PC-3 (cell line): ENCODE data around the gene DBNDD1. TPM values are rescaled to one million over a fixed set of nuclear protein-coding genes. Genes with fewer than 3 reads are reported as not detected.
"Not testable (repeated sequence)": the region's sequence is repeated elsewhere in the genome, so short reads cannot be mapped to it uniquely, and the experiment has no call there.

Source experiments
- ATAC-seq: fragments of 200-7000 bp; cut with Tn5 transposase; 2 replicates; pipeline ENCODE4 v1.9.1; 2020; ENCODE audit warnings: mild to moderate bottlenecking, moderate library complexity
- BruUV-seq: library from RNA; stranded (reverse); fragments of 400-500 nt; replicated peaks from 2 replicates; lab custom pipeline; 2021; lab: Mats Ljungman, UMichigan
- CTCF ChIA-PET: fragments of 300-600 bp; sonication (Branson Sonifier 250); formaldehyde crosslinking; loops from one replicate; lab custom pipeline; 2022; ENCODE audit warnings: antibody characterized with exemption; lab: Charles Lee
- POLR2A ChIA-PET: fragments of 300-600 bp; sonication (Branson Sonifier 250); formaldehyde crosslinking; loops from one replicate; lab custom pipeline; 2022; ENCODE audit warnings: antibody characterized with exemption; ENCODE audit not compliant: unreplicated experiment; lab: Charles Lee
- DNase-seq: peaks from one replicate; pipeline ENCODE4 v3.0.0-alpha.2; 2015
- H2AFZ ChIP-seq: fragments of 300-600 bp; sonication (generic); 2 replicates; pipeline ENCODE4 v1.6.0; 2016; ENCODE audit warnings: antibody characterized with exemption, low read length
- H3F3A ChIP-seq: fragments of 300-600 bp; sonication (generic); one replicate; pipeline ENCODE4 v1.6.0; 2017; ENCODE audit warnings: antibody characterized with exemption, low read length, control low read depth, mild to moderate bottlenecking; ENCODE audit not compliant: unreplicated experiment
- H3K27ac ChIP-seq: fragments of 300-600 bp; sonication (generic); 2 replicates; pipeline ENCODE4 v1.5.1; 2016; ENCODE audit warnings: mild to moderate bottlenecking, low read length
- H3K27me3 ChIP-seq: fragments of 300-600 bp; sonication (generic); 2 replicates; pipeline ENCODE4 v1.6.1; 2016; ENCODE audit warnings: low read length, mixed read lengths
- H3K36me3 ChIP-seq: fragments of 300-600 bp; sonication (generic); 2 replicates; pipeline ENCODE4 v1.6.1; 2016; ENCODE audit warnings: low read depth, mixed run types, low read length, mixed read lengths
- H3K4me1 ChIP-seq: fragments of 300-600 bp; sonication (generic); 2 replicates; pipeline ENCODE4 v1.5.1; 2016; ENCODE audit warnings: low read length; ENCODE audit not compliant: insufficient read depth
- H3K4me2 ChIP-seq: fragments of 300-600 bp; sonication (generic); 2 replicates; pipeline ENCODE4 v1.6.0; 2016; ENCODE audit warnings: low read length
- H3K4me3 ChIP-seq: fragments of 300-600 bp; sonication (generic); 2 replicates; pipeline ENCODE4 v1.5.1; 2016; ENCODE audit warnings: mild to moderate bottlenecking, low read length, mixed read lengths
- H3K79me2 ChIP-seq: fragments of 300-600 bp; sonication (generic); 2 replicates; pipeline ENCODE4 v1.6.1; 2017; ENCODE audit warnings: low read length, mixed read lengths
- H3K9ac ChIP-seq: fragments of 300-600 bp; sonication (generic); 2 replicates; pipeline ENCODE4 v1.6.0; 2016; ENCODE audit warnings: mild to moderate bottlenecking, low read length
- H3K9me2 ChIP-seq: fragments of 300-600 bp; sonication (generic); replicated peaks from 2 replicates; pipeline ENCODE4 v1.6.1; 2016; ENCODE audit warnings: mixed run types, low read length, mixed read lengths
- H3K9me3 ChIP-seq: fragments of 300-600 bp; sonication (generic); 2 replicates; pipeline ENCODE4 v1.6.1; 2016; ENCODE audit warnings: low read length, mixed read lengths
- H4K20me1 ChIP-seq: fragments of 300-600 bp; sonication (generic); 2 replicates; pipeline ENCODE4 v1.6.1; 2016; ENCODE audit warnings: low read length, mixed read lengths
- CTCF ChIP-seq: fragments of 300-600 bp; sonication (generic); conservative IDR thresholded peaks from 2 replicates; pipeline ENCODE4 v1.5.1; 2017; ENCODE audit warnings: antibody characterized with exemption, low read depth, mild to moderate bottlenecking, low read length
- EZH2 ChIP-seq: fragments of 300-600 bp; sonication (generic); IDR thresholded peaks from one replicate; pipeline ENCODE4 v1.6.1; 2017; ENCODE audit warnings: antibody characterized with exemption, mild to moderate bottlenecking, low read length; ENCODE audit not compliant: unreplicated experiment
- EZH2phosphoT487 ChIP-seq: fragments of 300-600 bp; sonication (generic); IDR thresholded peaks from 2 replicates; pipeline ENCODE4 v1.6.1; 2018; ENCODE audit warnings: mild to moderate bottlenecking, antibody characterized with exemption, low read length, borderline replicate concordance
- intact Hi-C: fragments of 100-400 bp; cut with micrococcal nuclease; formaldehyde crosslinking; loops from 2 replicates; pipeline ENCODE4 v1.9.0; 2023
- total RNA-seq: library from RNA; depleted of rRNA; stranded (reverse); fragments of >200 nt; gene quantifications from 2 replicates; pipeline ENCODE4 v1.2.3, GENCODE V29; 2014

The DBNDD1 gene
- total RNA-seq, 1 experiment from 2014 or later: 21.1 TPM

- Histone ChIP-seq H3F3A (no peaks in the 10 kb centered on the region), H2AFZ (no peak overlapping the region), H3K9me3 (no peaks in the 10 kb centered on the region), H3K27me3 (no peaks in the 10 kb centered on the region), H3K79me2 (no peaks in the 10 kb centered on the region), H3K4me2 (no peak overlapping the region), H3K36me3 (no peaks in the 10 kb centered on the region), H3K4me1 (no peaks in the 10 kb centered on the region), H3K4me3 (no peak overlapping the region), H4K20me1 (no peaks in the 10 kb centered on the region), H3K9ac (no peak overlapping the region), H3K9me2 (no peaks in the 10 kb centered on the region), H3K27ac (no peak overlapping the region)
- intact Hi-C loops: no loop called here
- DNase-seq: no peak
- no TSS peak for BruUV-seq
- TF ChIP-seq CTCF: no peak
- no peak for TF ChIP-seq EZH2
- no peak for TF ChIP-seq EZH2phosphoT487
- ChIA-PET POLR2A (no interaction called here), CTCF (no interaction called here)
- no peak for ATAC-seq
Measured at GRCh38 chr16:90008708-90009145, 10.5 kb downstream of the DBNDD1 start.

- H3K9ac ChIP-seq, H3K9me3 ChIP-seq, H4K20me1 ChIP-seq, H3F3A ChIP-seq, CTCF ChIA-PET, H2AFZ ChIP-seq, POLR2A ChIA-PET, ATAC-seq, H3K27me3 ChIP-seq, H3K4me1 ChIP-seq, DNase-seq, H3K9me2 ChIP-seq, H3K4me3 ChIP-seq, H3K27ac ChIP-seq, BruUV-seq, H3K36me3 ChIP-seq, intact Hi-C loops, H3K79me2 ChIP-seq, H3K4me2 ChIP-seq: not testable (repeated sequence)
Measured at GRCh38 chr16:90007635-90008234, 11.5 kb downstream of the DBNDD1 start.

GRCh38 chr16:90007015-90007414 is 12.2 kb downstream of the DBNDD1 start:
- Histone ChIP-seq H3K27ac (no peak overlapping the region), H2AFZ (no peak overlapping the region), H4K20me1 (no peaks in the 10 kb centered on the region), H3K9ac (no peak overlapping the region), H3K36me3 (no peaks in the 10 kb centered on the region), H3K4me1 (no peaks in the 10 kb centered on the region), H3K79me2 (no peaks in the 10 kb centered on the region), H3K4me2 (no peak overlapping the region), H3F3A (no peaks in the 10 kb centered on the region), H3K4me3 (no peak overlapping the region), H3K9me3 (no peaks in the 10 kb centered on the region), H3K27me3 (no peaks in the 10 kb centered on the region), H3K9me2 (no peaks in the 10 kb centered on the region)
- no peak for TF ChIP-seq EZH2
- no peak for TF ChIP-seq CTCF
- no peak for TF ChIP-seq EZH2phosphoT487
- no peak; the same call in 1 of the 2 replicates for ATAC-seq
- no peak for DNase-seq
- ChIA-PET POLR2A (no interaction called here), CTCF (no interaction called here)
- no TSS peak for BruUV-seq
- intact Hi-C loops: no loop called here
